ENCODE measurements around the gene MGAT4D.

GRCh38 chr4:140439644-140440142 lies 58.4 kb downstream of the MGAT4D start:
- TF ChIP-seq CTCF (IDR thresholded peaks at IDR 0.05) (no peak), POLR2A (IDR thresholded peaks at IDR 0.05) (no peak)
